NCI-H526 (cell line): ENCODE data around the gene POPDC3.
"Not testable (repeated sequence)": the region's sequence is repeated elsewhere in the genome, so short reads cannot be mapped to it uniquely, and the experiment has no call there.

Source experiments
- DNase-seq, 2 experiments: peaks; one replicate each; lab custom pipeline; 2025; lab: John Stamatoyannopoulos, UW

POPDC3 gene

DNA sequence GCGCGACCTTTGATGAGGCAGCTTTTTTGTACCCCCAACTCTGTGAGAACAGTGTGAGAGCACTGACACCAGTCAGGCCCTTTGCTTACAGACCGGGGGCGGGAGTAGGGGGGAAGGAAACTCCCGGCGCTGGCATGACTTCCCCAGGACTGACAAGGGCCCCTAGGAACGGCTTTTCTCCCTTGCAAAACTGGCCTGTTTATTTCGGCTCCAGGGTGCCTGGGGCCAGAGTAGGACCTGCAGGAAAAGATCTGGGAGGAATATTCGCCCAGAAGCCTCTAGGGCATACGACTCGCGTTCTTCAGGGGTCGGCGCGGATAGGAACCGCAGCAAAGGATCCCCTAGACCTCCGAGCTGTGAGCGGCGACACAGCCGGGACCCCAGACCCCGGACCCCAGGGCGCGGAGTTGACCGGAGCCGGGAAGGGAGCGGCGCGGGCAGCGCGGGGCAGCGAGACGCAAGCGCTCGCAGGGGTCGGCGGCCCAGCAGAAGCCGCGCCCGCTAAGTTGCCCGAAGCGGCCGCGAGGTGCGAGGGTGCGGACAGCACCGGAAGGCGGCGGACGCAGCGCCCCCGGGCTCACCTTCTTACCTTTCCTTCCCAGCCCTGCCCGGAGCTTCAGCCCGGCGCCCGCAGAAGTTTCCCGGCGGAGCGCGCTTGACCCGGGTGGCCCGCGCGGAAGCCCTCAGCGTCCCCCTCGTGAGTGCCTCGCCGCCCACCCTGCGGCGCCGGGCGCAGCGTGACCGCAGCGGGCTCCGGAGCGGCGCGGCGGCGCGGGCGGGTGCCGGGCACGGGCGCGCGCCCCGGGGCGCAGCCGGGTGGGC lies at the start of gene POPDC3:
Gene POPDC3 (minus strand): TSS at position 771 of the 822 bp plus-strand sequence. CDS start 18,105 bp downstream, outside the sequence.
- peak; percentile 29 to 71 for DNase-seq

GRCh38 chr6:105227295-105227767 lies 47.5 kb upstream of the POPDC3 start:
- peak in 1 of 2 experiments; percentile 5 for DNase-seq

GRCh38 chr6:105226598-105227294 lies 46.9 kb upstream of the POPDC3 start:
- DNase-seq: no peak

- DNase-seq: no peak
These were observed 43.4 kb upstream of the POPDC3 start for GRCh38 chr6:105223242-105223641.

DNA sequence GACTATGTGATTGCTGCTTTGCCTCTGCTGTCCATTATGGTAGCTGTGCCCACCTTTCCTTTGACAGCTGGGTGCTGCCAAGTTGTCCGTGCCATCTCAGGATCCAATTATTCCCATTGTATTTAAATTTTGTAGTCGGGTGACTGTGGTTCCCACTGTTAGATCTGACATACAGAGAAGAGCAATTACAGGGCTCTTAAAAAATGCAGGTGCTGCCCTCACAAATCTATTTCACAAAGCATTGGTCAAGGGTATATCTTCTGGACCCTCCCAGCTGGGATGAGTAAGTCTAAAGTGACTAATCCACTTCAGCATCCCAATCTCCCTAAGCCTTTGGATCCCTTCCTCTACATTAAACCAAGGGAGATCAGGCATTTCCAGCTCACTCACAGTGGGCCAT lies 41.4 kb upstream of the POPDC3 start:
- not testable (repeated sequence) for DNase-seq

DNA sequence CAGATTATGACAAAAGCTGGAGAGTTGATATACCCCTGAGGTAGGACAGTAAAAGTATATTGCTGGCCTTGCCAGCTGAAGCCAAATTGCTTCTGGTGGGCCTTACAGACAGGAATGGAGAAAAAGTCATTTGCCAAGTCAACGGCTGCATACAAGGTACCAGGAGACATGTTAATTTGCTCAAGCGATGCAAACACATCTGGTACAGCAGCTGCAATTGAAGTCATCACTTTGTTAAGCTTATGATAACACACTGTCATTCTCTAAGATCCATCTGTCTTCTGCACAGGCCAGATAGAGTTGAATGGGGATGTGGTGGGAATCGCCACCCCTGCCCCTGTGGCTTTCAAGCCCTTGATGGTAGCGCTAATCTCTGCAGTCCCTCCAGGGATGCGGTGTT lies 40.4 kb upstream of the POPDC3 start:
- no peak for DNase-seq

DNA sequence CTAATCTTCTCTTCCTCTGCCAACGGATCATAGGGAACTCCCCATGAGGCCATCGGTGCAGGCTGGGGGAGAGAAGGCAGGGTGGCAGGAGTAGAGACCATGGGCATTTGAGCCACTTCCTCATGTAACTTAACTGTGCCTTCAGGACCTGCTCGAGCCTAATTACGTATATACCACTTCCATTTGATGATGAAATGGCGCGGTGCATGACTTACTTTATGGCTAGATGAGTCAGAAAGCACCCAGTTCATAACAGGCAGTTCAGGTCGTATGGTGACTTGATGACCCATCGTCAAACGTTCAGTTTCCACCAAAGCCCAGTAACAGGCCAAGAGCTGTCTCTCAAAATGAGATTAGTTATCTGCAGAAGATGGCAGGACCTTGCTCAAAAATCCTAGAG lies 39.4 kb upstream of the POPDC3 start:
- DNase-seq: not testable (repeated sequence)

DNA sequence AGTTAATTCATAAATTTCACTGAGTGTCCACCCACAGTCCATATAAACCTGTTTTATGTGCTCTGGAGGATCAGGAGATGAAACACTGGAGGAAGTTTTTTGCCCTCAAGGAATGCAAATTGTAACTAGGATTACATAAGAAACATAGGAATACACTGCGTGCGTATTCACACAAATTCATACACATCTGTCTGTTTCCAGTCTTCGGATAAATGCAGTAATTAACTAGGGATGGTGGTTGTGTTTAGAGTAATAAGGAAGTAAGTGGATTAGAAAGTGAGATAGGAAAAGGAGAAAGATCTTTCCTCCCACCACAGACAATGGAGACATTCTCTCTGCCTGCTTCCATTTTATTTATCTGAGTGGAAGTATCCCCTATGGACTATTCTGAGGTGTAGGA lies 35.7 kb upstream of the POPDC3 start:
- DNase-seq: peak; percentile 60 to 69

- DNase-seq: no peak
These were observed 34.9 kb upstream of the POPDC3 start for GRCh38 chr6:105214668-105215067.

GRCh38 chr6:105213272-105213671 lies 33.5 kb upstream of the POPDC3 start:
- DNase-seq: no peak

- peak in 1 of 2 experiments; percentile 8 for DNase-seq
These were observed 32.8 kb upstream of the POPDC3 start for GRCh38 chr6:105212587-105212986.

DNA sequence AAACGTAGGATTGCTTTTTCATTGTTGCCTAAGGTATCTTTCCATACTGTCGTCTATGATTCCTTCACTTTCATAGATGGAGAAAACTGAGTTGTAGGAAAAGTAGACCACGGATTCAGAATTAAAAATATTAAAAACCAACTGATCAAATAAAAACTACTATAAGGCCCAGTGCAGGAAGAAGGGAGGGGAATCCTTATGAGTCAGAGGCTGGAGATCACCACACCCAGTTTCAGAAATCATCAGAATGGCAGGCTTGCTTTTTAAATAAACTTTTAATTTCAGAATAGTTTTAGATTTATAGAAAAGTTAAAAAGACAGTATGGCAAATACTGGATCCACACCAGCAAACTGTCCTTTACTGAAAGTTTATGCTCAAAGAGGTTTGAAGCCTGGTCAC lies 32.0 kb upstream of the POPDC3 start:
- no peak for DNase-seq

- DNase-seq: peak; percentile 12 to 25
These were observed 31.2 kb upstream of the POPDC3 start for GRCh38 chr6:105210932-105211531.

GRCh38 chr6:105209950-105210706 lies 30.3 kb upstream of the POPDC3 start:
- no peak for DNase-seq

DNA sequence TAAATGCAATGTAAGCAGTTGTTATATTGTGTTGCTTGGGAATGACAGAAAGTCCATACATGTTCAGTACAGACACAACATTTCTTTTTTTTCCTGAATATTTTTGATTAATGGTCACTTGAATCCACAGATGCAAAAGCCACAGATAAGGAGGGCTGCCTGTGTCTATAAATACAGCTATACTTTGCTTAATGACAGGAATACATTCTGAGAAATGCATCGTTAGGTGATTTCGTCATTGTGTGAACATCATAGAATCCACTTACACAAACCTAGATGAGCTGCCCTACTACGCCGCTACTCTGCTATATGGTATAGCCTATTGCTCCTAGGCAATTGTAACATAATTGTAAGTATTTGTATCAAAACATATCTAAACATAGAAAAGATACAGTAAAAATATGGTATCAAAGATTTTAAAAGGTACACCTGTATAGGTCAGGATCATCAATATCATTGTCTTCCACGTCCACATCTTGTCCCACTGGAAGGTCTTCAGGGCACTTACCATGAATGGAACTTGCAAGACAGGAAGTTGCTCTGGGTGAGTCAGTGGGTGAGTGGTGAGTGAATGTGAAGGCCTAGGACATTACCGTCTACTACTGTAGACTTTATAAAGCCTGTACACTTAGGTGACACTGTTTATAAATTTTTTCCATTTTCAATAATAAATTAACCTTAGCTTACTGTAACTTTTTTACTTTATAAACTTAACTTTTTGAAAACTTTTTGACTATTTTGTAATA lies 27.9 kb upstream of the POPDC3 start:
- no peak for DNase-seq

GRCh38 chr6:105204768-105205167 lies 25.0 kb upstream of the POPDC3 start:
- no peak for DNase-seq

DNA sequence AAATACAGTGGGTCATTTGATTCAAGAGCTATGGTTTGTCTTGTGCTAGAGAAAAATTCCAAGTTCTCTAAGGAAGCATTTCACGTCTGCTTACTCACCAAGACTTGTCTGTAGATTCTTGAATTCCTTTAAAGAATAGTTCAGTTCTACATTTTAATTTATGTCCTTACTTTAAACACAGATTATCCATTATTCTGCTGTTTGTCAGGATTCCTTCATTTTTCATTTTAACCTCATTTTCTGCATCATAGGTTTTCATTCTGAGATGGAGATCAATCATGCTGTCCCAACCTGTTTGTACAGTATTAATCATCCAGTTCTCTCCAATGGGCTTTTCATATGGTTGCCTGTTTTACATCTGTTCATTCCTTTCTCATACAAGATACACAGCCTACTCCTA lies 24.5 kb upstream of the POPDC3 start:
- DNase-seq: no peak

GRCh38 chr6:105202486-105202885 lies 22.7 kb upstream of the POPDC3 start:
- no peak for DNase-seq

DNA sequence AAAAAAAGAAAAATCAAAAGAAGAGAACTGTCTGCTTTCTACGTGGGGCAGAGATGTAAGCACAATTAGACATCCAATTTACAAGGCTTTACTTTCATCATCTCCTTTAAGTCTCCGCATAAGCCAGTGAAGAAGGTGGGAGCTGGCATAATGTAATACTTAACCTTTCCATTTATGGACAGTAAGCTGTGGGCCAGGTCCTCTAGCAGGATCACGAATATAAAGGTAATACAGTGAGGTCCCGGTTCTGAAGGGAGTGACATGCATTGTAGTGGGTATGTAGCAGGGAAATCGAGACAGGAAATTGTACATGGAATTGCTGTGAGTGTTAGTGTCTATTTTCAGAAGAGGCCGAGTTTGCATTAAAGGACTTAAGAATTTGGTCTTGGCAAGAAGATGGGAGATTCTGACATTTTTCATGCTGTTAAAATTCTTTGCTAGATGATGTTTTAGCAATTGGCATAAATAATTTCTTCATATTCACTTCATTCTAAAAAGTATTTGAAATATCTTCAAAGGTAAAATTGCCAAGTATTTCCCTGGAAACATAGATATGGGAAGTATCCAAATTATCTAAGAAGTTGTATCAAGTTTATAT lies 20.4 kb upstream of the POPDC3 start:
- no peak for DNase-seq

- no peak for DNase-seq
These were observed 19.9 kb upstream of the POPDC3 start for GRCh38 chr6:105199711-105200110.

DNA sequence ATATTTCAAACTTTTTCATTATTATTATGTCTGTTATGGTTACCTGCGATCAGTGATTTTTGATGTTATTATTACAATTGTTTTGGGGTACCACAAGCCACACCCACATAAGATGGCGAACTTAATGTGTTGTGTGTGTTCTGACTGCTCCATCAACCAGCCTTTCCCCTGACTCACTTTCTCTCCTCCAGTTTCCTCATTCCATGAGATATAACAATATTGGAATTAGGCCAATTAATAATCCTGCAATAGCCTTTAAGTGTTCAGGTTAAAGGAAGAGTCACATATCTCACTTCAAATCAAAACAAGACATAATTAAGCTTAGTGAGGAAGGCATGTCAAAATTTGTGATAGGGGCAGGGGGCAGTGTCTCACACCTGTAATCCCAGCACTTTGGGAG lies 16.3 kb upstream of the POPDC3 start:
- no peak for DNase-seq
